G401.6 (cell line): ENCODE results near the gene METRNL.
"Not testable (repeated sequence)": the region's sequence is repeated elsewhere in the genome, so short reads cannot be mapped to it uniquely, and the experiment has no call there.

Source experiments
- FAIRE-seq: peaks from 2 replicates; lab custom pipeline; 2012; peaks lifted over from hg19 to GRCh38; lab: Jason Lieb, UNC

METRNL gene

GRCh38 chr17:83053021-83053681 is 26.3 kb upstream of the METRNL start:
- no peak for FAIRE-seq

GRCh38 chr17:83053739-83054451 is 25.5 kb upstream of the METRNL start:
- no peak for FAIRE-seq

- no peak for FAIRE-seq
Measured at GRCh38 chr17:83054518-83055125, 24.8 kb upstream of the METRNL start.

GRCh38 chr17:83055176-83055575 is 24.2 kb upstream of the METRNL start:
- FAIRE-seq = not testable (repeated sequence)

- FAIRE-seq = no peak
Measured at GRCh38 chr17:83055911-83056582, 23.4 kb upstream of the METRNL start.

DNA sequence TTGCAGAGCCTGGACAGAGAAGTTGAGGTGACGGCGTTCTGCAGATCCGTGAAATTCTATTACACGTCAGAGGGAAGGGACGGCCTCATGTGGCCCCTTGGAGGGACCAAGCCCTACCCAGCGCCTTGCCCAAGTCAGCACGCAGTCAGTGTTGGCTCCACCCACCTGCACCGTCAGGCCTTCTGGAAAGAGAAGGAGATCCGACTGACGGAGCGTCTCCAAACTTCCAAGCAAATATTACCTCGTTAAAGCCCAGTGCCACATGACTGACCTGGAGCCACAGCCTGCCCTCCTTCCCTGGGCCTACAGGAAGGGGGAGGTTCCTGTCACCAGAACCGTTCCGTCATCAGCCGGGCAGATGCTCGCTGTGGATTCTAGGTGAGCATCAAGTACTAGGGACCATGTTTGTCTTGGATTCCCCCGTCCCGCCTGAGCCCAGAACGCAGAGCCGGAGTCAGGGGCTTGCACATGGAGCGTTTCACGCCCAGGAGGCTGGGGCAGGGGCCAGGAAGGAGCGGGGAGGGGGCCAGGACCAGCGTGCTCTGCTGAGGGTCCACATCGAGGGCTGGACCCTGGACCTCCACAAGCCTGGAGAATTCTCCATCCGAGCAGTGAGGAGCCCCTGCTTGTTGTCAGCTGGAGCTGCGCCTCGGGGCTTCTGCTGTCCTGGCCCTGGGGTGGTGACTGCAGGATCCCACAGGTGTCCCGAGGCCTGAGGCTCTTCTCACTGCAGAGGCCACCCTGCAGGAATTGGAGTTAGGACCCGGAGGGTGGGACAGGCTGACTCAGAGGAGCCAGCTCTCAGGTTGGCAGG is 22.6 kb upstream of the METRNL start:
- FAIRE-seq = no peak

GRCh38 chr17:83057397-83057761 is 22.0 kb upstream of the METRNL start:
- FAIRE-seq = no peak

DNA sequence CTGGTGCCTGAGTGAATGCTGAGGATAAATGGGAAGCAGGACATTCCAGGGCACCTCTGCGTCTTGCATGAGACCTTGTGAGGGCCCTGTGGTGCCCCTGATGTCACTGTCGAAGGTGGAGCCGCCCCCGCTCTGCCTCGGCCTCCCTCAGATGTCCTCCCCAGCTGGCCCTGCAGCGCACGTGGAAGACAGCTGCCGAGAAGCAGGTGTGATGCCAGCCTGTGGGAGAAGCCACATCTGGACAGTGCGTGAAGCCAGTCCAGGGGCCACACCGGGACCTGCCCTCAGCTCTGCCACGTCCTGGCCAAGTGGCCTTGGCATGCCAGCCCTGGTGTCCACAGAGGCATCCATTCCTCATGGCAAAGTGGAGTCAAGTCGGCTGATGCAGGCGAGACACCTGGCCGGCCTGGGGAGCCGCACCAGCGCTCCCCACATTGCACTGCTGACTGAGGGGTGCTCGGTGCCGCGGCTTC is 21.6 kb upstream of the METRNL start:
- no peak for FAIRE-seq

DNA sequence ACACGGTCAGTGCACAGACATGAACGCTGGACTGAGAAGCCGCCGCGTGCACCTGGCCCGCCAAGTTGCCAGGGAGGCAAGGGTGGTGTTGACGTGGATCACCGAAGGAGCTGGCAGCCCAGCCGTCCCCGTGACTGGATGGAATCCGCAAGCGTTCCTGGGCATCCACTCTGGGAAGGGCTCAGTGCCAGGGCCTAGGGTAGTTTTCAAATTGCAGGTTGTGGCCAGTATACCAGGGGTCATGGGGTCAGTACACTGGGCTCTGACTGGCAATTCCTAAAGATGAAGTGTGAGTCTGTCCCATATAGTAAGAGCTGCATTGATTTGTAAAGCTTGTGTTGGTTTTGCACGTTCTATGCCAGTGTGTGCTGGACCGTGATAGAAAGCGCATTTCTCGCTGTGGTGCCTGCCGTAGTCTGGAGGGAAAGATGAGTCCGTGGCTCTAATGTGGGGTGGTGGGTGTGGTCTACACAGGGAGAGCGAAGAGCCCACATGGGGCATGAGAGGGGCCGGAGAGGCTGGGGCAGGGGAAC is 21.1 kb upstream of the METRNL start:
- no peak for FAIRE-seq

- FAIRE-seq = no peak
Measured at GRCh38 chr17:83061586-83061985, 17.8 kb upstream of the METRNL start.

DNA sequence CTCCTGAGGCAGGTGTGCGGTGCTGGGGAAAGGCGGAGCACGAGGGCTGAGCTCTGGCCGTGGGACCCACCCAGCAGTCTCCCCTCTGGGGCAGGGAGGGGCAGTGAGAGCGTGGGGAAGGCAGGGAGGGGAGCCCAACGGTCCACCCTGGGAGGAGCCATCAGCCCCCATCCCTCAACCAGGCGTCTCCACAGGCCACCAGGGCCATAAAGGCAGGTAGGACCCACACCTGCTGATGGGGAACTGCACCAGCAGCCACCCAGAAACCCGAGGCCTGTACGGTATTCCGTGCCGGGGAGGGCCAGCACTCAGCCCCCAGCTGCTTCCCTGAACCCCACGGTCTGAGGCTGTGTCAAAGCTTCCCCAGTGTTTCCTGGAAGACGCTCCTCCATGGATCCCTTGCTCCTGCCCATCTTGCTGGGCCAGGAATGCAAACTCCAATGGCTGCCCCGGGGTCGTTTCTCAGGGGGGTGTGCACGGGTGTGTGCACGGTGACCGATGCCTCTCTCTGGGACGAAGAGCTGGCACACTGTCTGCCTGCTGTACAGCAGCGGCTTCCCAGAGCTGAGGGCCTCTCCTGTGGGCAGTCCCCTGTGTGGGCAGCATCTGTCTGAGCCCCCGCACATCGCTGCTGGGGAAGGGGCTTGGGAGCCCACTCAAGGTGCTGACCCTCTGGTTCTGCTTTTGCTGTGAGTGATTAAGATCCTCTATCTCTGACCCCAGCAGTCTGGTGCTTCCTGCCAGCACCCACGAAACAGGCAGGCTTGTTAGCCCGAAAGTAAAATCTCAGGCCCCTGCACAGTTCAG is 17.2 kb upstream of the METRNL start:
- no peak for FAIRE-seq

DNA sequence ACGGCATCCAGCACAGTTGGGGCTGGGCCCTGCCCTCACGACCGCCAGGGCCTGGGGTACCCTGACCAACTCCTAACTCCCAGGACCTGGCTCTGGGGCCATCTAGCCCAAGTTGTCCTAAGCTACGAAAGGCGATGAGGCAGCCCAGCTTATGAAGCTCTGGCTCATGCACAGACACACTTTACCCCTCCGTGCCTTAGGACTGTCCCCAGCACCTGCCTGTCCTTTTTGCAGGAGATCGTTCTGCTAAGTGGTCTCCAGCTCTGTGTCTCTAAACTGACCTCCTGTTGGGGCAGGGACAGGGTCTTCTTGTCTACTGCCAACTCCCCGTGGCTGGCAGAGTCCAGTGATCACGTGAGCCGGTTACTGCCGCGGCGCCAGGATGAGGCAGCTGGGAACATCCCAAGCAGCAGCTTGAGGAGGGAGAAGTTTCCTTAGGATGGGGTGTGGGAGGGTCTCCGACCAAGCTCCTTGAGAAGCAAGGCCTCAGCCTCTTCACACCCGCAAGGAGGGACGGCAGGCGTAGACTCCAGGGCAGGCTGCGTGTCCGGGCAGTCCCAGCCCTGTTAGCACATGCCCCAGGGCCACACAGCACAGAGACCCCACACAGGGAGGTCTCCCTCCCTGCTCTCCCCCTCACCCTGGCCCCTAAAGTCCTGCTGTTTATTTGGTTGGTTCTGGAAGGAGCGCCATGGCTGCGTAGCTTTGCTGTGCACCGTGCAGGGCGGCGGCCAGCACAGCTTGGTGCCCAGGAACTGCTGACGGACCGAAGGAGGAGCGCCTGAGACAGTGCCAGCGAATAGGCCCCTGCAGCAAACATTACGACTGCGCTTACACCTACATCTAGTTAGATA is 16.4 kb upstream of the METRNL start:
- no peak for FAIRE-seq

DNA sequence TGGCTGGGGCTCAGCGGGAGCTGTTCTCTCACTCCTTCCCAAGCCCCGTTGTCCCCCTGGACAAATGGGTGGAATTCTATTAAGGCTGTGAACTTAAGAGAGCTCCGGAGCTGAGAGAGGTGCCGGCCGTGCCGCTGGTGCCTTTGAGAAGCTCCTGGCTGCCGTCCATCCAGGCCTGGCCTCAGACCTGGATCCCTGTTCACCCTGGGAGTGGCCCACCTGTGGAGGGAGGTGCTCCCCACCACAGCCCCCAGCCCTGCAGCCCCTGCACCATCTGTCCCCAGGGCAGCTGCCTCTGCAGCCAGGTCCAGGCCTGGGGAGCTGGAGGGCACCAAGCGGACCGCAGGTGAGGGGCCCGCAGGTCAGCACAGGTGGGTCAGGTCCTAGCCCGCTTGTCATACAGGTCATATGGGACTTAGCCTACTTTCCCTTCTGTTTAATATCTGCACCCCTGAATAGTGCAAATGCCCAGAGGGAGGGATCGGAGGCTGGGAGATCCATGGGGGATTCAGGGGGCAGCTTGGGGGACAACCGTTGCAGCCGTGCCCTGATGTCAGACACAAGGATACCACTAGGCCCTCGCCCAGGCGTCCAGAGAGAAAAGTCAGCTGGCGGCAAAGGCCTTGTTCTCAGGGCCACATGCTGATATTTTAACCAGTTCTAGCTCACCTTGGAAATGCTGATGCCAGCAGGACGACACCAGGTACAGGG is 15.2 kb upstream of the METRNL start:
- no peak for FAIRE-seq

- FAIRE-seq = no peak
Measured at GRCh38 chr17:83064732-83065659, 14.4 kb upstream of the METRNL start.

DNA sequence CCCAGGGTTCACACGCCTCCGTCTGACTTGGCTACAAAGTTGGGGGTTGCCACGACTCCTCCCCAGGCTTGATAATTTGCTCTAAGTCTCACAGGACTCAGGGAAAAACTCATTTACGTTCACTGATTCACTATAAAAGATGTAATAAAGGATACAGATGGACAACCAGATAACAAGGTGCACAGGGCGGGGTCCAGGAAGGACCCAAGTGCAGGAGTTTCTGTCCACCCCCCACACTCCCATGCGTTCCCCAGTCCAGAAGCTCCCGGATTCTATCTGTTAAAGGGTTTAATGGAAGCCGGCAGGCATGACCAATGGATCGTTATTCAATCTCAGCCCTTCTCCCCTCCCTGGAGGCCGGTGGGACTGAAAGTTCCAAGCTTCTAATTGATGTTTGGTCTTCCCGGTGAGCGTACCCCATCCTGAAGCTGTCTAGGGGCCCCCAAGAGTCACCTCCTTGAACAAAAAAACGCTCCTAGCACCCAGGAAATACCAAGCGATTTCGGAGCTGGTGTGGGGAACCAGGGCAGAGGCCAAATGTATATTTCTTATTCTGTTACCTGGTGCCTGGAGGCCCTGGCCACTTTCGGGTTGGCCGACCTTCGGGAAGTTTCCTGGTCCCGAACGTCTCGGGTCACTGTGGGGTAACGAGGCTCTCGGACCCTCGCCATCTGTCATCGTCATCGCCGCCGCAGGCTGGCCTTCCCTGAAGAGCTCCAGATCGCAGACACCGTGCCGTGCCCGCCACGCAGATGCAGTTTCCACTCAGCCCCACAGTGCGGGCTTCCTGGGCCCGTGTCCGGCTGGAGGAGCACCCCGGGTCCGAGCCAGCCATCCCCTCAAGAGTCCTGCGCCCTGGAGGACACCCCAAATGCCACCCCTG is 13.5 kb upstream of the METRNL start:
- FAIRE-seq = no peak

- not testable (repeated sequence) for FAIRE-seq
Measured at GRCh38 chr17:83066543-83066890, 12.9 kb upstream of the METRNL start.

DNA sequence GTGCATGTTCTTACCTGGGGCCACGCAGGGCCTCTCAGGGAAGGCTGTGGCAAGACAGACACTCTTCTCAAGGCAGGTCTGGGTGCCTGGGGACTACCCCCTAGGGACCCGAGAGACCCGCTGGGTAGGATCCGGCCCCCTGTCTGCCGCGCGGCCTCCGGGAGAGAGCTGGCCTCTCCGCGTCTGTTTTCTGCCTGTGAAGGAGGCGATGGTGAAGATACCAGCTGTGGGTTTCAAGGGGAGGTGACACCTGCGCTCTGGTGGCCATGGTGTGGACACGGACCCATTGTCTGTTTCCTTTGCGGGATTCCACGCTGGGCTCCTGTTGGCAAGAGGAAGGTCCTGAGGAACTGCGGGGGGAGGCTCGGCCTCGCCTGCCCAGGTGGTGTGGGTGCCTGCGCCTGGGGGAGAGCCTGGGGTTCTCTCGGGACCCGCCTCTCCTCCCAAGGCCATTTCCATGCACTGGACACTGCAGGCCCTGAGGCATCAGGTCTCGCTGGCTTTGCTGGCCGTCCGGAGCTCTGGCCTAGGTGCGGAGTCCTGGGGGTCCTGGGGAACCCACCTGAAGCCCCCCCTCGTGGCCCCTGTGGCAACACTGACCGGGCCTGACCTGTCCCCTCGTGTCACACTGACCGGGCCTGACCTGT is 12.2 kb upstream of the METRNL start:
- no peak for FAIRE-seq
